NCI-H1105 (cell line): ENCODE measurements around the gene CDH13.

ENCODE experiments used
- DNase-seq: peaks from one replicate; lab custom pipeline; 2025; lab: John Stamatoyannopoulos, UW

The CDH13 gene

DNA sequence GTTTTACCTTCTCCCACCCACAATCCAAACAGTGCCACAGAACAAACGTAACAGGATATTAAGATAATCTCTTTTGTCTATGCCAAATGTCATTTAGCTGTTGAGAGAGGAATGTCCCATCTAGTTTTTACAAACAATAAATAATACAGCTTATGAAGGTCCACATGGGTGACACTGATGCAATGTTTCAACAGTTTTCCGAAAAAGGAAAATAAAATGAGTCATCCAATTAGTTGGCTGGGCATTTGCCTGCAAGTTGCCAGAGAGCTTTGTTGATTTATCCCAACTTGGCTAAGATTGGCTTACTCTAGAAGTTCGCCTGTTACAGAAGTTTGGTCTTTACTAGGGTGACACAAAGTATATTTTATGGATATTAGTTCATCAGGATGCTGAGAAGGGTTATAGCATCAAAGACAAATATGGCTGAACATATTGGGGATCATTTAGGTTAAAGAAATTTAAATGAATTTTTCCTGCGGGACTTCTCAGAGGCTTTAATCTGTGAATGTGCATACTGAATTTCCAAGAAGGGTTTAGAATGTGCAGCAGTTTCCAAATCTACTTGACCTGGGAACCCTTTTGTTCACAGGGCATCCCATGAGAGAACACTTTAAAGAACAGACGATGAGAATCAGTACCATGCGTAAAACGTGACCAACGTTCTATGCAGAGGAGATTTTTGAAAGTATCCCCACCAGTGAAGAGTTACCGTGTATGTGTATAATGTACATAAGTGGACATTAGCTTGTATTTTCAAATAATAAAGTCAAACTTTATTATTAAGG lies 73.1 kb downstream of the CDH13 start:
- DNase-seq: no peak

GRCh38 chr16:82700541-82701235 lies 73.9 kb downstream of the CDH13 start:
- no peak for DNase-seq

GRCh38 chr16:82701442-82701955 lies 74.7 kb downstream of the CDH13 start:
- DNase-seq: no peak

DNA sequence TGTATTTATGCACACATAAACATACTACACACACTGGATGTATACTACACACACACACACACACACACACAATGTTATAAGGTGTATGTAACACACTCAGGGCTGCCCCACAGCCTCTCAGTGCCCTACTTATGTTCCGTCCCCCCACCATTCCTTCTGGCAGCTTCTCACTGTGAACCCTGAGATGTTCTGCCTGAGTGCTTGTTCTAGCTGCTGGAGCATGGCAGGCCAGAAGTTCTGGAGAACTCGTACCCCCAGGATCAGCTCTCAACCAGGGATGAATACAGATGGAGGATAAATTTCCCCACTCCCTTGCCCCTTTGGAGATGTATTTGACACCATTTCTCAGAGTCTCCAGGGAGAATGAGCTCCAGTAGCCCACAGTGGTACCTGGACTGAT lies 76.4 kb downstream of the CDH13 start:
- no peak for DNase-seq

DNA sequence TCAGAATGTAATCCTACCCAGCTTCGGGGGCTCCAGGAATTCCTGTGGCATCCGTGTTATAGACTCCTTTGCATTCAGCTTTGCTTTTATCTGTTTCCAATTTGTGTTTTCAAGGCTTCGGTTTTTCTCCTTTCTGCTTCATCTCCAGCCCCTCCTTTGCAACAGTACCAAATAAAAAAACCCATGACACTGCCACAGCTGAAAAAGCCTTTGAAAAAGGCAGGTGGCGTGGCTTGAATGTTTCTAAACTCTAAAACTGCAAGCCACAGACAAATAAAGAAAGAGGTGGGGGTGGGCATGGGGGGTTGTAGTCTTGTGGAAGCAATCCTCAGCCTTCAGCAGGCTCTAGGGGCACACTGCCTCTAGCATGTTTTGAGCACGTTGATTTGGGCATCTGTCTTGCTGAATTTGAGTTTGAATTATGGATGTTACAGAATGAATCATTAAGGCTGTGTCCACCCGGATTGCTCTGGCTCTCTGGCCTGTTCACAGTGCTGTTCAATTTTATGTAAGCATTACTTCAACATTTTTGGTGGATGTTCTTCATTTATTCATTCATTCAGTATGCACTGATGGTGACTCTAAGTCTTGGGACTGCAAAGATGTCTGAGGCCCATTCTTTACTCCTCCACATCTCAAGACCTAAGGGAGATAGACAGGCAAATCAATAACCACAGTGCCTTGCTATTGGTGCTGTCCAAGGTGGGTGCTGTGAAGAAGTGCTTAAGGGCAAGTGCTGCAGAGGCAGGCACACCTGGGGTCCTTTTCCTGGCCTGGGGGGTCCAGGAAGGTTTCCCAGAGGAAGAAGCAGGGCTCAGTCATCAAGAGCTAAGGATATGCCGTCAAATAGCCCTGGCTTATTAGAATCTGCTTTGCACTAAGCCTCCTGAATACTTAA lies 77.4 kb downstream of the CDH13 start:
- no peak for DNase-seq

GRCh38 chr16:82709987-82710386 lies 83.2 kb downstream of the CDH13 start:
- no peak for DNase-seq

GRCh38 chr16:82713778-82714177 lies 87.0 kb downstream of the CDH13 start:
- no peak for DNase-seq

GRCh38 chr16:82715160-82715559 lies 88.4 kb downstream of the CDH13 start:
- no peak for DNase-seq

GRCh38 chr16:82715833-82716232 lies 89.1 kb downstream of the CDH13 start:
- DNase-seq: no peak

DNA sequence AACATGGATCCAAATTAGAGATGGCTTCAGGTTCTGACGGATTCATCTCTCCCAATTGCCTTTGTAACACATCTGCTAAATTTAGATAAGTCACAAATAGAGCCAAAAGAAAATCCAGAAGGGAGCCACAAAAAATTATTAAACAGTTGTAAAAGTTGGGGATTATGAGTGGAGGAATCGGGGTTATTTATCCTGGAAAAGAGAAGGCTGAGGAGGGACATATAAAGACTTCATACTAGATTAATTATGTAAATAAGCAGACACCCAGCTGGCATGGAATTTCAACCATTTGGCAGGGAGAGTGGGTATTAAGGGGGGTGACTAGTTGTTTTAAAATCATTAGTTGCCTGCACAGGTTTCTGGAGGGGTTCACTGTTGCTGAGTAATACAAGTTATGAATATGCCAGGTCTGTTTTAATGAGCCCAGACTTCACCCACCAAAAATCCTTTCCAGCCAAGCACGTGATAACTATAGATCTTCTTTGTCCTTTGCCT lies 89.6 kb downstream of the CDH13 start:
- no peak for DNase-seq

- DNase-seq: no peak
Observed at GRCh38 chr16:82720414-82720813, 93.6 kb downstream of the CDH13 start.

GRCh38 chr16:82726306-82726705 lies 99.5 kb downstream of the CDH13 start:
- no peak for DNase-seq

DNA sequence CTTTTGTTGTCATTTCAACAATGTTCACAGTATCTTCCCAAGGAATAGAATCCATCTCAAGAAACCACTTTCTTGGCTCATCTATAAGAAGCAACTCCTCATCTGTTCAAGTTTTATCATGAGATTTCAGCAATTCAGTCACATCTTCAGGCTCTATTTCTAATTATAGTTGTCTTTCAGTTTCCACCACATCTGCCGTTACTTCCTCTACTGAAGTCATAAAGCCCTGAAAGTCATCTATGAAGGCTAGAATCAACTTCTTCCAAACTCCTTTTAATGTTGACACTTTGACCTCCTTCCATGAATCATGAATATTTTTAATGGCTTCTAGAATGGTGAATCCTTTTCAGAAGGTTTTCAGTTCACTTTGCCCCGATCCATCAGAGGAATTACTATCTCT lies 102.1 kb downstream of the CDH13 start:
- no peak for DNase-seq

- DNase-seq: no peak
Observed at GRCh38 chr16:82730901-82731300, 104.1 kb downstream of the CDH13 start.

DNA sequence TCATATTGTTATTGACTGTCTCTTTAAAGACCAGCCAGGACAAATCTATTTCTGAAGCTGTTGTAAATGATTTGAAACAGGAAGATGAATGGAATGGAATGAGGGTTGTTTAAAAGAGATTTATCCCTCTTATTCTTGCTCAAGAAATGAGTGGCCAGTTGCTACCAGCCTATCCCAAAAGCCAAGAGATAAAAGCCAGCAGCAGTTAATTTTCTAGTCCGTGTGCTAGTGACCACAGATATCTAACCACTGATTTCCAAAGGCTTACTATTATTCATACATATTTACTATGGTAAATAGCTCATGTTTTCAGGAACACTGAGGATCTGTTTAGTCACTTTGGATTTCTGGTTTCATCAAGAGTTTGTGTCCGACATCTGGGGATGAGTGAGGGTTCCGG lies 105.7 kb downstream of the CDH13 start:
- no peak for DNase-seq

- DNase-seq: no peak
Observed at GRCh38 chr16:82735186-82735585, 108.4 kb downstream of the CDH13 start.

DNA sequence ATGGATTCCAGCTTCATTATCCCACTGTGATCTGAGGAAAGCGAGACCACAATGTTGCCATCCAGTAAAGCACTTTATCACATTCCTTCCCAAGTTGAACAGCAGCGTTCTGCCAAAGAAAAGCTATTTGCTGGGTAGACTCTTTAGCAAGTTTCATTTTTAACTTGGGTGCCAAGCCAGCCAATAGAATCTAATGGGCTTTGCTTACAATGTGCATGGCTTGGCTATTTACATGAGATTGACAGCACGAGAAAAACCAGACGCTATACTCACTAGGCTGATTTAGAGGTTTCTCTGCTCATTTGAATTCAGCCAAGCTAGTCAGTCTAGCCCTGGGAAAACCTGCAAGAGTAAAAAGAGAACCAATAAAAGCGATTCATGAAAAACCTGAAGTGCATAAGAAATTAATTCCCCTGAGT lies 108.9 kb downstream of the CDH13 start:
- DNase-seq: no peak

GRCh38 chr16:82736224-82736623 lies 109.5 kb downstream of the CDH13 start:
- no peak for DNase-seq

DNA sequence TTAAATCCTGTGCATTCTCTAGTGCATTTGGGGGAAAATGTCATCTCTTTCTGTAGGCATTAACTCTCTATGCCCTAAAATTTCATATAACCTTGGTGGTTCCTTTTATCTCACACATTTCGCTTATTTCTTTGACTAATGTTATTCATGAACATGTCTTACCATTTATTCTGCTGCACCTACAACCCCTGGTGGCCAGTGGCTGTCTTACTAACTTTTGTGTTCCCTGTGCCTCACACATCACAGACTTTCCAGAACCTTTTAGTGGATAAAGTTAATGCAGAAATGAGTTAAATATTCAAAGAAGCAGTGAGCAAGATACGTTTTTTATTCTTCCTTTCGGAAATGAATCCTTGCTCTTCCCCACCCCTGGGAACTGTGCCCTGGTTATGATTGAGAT lies 111.9 kb downstream of the CDH13 start:
- no peak for DNase-seq

DNA sequence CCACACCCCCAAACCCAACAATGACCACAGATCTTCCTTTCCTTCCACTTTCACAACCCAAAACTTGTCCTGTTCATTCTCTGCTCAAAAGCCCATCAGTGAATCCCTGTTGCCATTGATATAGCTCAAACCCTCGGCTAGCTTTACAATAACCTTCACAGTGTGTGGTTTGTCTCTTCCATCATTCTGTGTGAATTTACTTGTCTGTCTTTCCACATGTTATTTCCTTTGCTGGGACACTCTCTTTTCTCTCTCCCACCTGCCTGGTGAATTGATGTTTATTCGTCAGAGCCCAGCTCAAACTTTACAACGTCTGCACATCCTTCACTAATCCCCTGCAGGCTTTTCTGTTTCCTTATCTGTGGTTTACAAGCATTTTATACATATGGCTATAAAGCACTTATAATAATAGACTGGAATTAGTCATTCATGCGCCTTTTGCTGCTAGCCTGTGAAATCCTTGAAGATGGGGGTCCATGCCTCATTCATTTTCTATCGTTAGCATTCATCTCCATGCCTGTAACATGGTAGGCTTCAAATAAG lies 114.4 kb downstream of the CDH13 start:
- no peak for DNase-seq

DNA sequence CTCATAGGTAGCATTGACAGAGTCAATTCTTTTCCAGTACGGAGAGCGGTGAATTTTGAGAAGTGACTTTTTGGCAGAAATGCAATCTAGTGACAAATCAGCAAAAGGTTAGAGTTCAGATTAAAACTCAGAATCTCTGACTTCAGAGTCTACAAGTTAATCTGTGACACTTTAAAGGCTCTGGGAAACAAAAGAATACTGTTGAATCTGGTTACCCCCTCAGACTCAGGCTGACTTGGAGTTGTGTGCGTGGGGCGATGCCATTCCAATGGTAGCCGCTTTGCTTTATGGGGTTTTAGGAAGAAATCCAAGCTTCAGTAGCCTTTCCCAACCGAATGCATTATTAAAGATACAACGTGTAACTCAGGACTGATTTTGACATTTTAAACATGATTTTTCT lies 118.2 kb downstream of the CDH13 start:
- no peak for DNase-seq

GRCh38 chr16:82748026-82748425 lies 121.3 kb downstream of the CDH13 start:
- DNase-seq: peak; percentile 37
